Transverse colon (tissue), 4 donors: Measurements from ENCODE around the gene IGSF21. TPM values are rescaled to one million over a fixed set of nuclear protein-coding genes. Genes with fewer than 3 reads are reported as not detected.

Source experiments
- DNase-seq: peaks from one replicate; pipeline ENCODE4 v3.0.0-alpha.2; 2019
- H3K27ac ChIP-seq, 4 donors: fragments of 200-600 bp; sonication (generic); 2 replicates each; pipeline ENCODE4 v1.5.1; 2016 to 2018; ENCODE audit warnings: inconsistent platforms in 4 of 4
- H3K27me3 ChIP-seq: fragments of 200-600 bp; sonication (generic); 2 replicates; pipeline ENCODE4 v1.5.1; 2017; ENCODE audit warnings: inconsistent platforms
- H3K36me3 ChIP-seq, 4 donors: fragments of 200-600 bp; sonication (generic); 2 replicates each; pipeline ENCODE4 v1.5.1; 2017 to 2019; ENCODE audit warnings: inconsistent platforms in 4 of 4
- H3K4me1 ChIP-seq, 4 donors: fragments of 200-600 bp; sonication (generic); 2 replicates each; pipeline ENCODE4 v1.5.1; 2017 to 2020; ENCODE audit warnings: inconsistent platforms in 4 of 4
- H3K4me3 ChIP-seq, 4 donors: fragments of 200-600 bp; sonication (generic); 1 replicate in 1 of 4; 2 replicates in 3 of 4; pipeline versions ENCODE4 v1.5.1 to v1.6.1; 2017 to 2019; ENCODE audit warnings: inconsistent platforms in 4 of 4
- H3K9me3 ChIP-seq, 2 donors: fragments of 200-600 bp; sonication (generic); 2 replicates each; pipeline ENCODE4 v1.5.1; 2017 to 2019; ENCODE audit warnings: inconsistent platforms in 2 of 2
- EP300 ChIP-seq: sonication (generic); formaldehyde crosslinking; IDR thresholded peaks from one replicate; pipeline ENCODE4 v1.6.1; 2017; ENCODE audit warnings: antibody characterized with exemption, low read depth
- POLR2A ChIP-seq: fragments of 450-650 bp; IDR thresholded peaks from one replicate; pipeline ENCODE4 v1.6.1; 2016; ENCODE audit warnings: antibody characterized with exemption, mild to moderate bottlenecking, moderate library complexity
- POLR2AphosphoS5 ChIP-seq, 3 donors: sonication (generic); formaldehyde crosslinking; IDR thresholded peaks; one replicate each; pipeline ENCODE4 v1.6.1; 2016; ENCODE audit warnings: antibody characterized with exemption in 3 of 3
- WGBS, 2 donors: methylation state at CpG; one replicate each; pipeline ENCODE4 v1.1.5; 2018; ENCODE audit warnings: low coverage in 1 of 2; 5-methylcytosine and 5-hydroxymethylcytosine counted together
- in situ Hi-C, 4 donors: fragments of 200-750 bp; cut with MboI; loops; one replicate each; pipeline versions ENCODE4 v1.15.0 to v1.15.1; 2017; ENCODE audit warnings: low sequenced_read_pairs in 3 of 4, low pct_ligation_motif_present in 1 of 4, low pct_unique_long_range_greater_than_20kb in 1 of 4
- intact Hi-C: fragments of 100-400 bp; cut with DNase I; formaldehyde crosslinking; loops from one replicate; pipeline ENCODE4 v1.15.1; 2023; ENCODE audit warnings: low total_unique reads
- total RNA-seq, 4 donors: library from RNA; depleted of rRNA; stranded (reverse); fragments of >200 nt; gene quantifications; one replicate each; pipeline ENCODE4 v1.1.0, GENCODE V29; 2016
- TF ChIP-seq, protein P1 (sequence below), 5 experiments: fragments of 200-600 bp in 3 of 5; fragments of 450-650 bp in 2 of 5; sonication (generic) in 3 of 5; IDR thresholded peaks; 1 replicate in 2 of 5; 2 replicates in 3 of 5; pipeline ENCODE4 v1.5.1; 2016 to 2017; ENCODE audit warnings: antibody characterized with exemption in 5 of 5, inconsistent platforms in 3 of 5, mild to moderate bottlenecking in 2 of 5, moderate library complexity in 1 of 5

IGSF21 gene
- total RNA-seq, 4 donors from 2014 or later: 1.1 to 6.8 (median 1.6) TPM; not detected in 1

GRCh38 chr1:18384471-18384870 lies 276.9 kb downstream of the IGSF21 start:
- Histone ChIP-seq H3K36me3 (no peaks in the 10 kb centered on the region), H3K27me3 (peaks cover 4% of the 10 kb centered on the region), H3K27ac (no peak overlapping the region), H3K4me3 (no peak overlapping the region), H3K4me1 (peaks cover 0 to 6% (median 0%) of the 10 kb centered on the region in 4 donors), H3K9me3 (no peaks in the 10 kb centered on the region)
- DNase-seq: no peak
- in situ Hi-C loops (no loop called here), intact Hi-C loops (no loop called here)
- 15 to 26% methylated on average over 2 of the region's 2 CpGs for WGBS, 2 donors
- TF ChIP-seq POLR2AphosphoS5 (IDR thresholded peaks at IDR 0.05) (no peak), POLR2A (no peak), EP300 (no peak)
- TF ChIP-seq, protein P1, sequence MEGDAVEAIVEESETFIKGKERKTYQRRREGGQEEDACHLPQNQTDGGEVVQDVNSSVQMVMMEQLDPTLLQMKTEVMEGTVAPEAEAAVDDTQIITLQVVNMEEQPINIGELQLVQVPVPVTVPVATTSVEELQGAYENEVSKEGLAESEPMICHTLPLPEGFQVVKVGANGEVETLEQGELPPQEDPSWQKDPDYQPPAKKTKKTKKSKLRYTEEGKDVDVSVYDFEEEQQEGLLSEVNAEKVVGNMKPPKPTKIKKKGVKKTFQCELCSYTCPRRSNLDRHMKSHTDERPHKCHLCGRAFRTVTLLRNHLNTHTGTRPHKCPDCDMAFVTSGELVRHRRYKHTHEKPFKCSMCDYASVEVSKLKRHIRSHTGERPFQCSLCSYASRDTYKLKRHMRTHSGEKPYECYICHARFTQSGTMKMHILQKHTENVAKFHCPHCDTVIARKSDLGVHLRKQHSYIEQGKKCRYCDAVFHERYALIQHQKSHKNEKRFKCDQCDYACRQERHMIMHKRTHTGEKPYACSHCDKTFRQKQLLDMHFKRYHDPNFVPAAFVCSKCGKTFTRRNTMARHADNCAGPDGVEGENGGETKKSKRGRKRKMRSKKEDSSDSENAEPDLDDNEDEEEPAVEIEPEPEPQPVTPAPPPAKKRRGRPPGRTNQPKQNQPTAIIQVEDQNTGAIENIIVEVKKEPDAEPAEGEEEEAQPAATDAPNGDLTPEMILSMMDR (IDR thresholded peaks at IDR 0.05): no peak

DNA sequence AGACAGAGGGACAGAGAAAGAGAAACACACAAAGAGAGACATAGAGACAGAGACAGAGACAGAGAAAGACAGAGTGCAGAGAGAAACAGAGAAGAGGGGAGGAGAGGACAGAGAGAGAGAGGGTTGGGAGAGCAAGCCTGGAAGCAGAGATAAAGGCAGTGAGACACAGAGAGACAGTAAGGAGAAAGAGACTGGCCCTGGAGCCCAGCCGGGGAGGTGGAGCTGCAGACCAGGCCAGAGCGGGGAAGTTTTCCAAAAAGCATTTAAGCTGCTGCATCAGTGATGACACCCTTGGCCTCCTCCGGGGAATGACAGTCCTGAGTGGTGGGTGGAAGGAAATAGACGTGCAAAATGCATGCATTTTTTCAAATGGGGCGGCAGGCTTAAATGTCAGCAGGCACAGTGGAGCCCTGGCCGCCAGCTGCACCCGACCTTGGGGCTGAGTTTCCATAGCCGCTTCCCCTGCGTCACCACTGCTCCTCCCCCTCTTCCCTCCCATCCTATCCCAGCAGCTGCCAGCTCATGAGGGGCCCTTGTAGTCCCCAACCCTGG lies 277.7 kb downstream of the IGSF21 start:
- no peaks in the 10 kb centered on the region for H3K36me3 ChIP-seq
- intact Hi-C loops (no loop called here), in situ Hi-C loops (no loop called here)
- peaks cover 4% of the 10 kb centered on the region for H3K27me3 ChIP-seq
- no peak for DNase-seq
- H3K4me1 ChIP-seq: peaks cover 0 to 6% (median 0%) of the 10 kb centered on the region in 4 donors
- WGBS, 2 donors: 42% methylated on average over 9 of the region's 9 CpGs; no CpG with 5 or more reads in 1 of the 2 donors
- no peak overlapping the region for H3K27ac ChIP-seq
- H3K9me3 ChIP-seq: no peaks in the 10 kb centered on the region
- no peak overlapping the region for H3K4me3 ChIP-seq
- TF ChIP-seq, protein P1 (IDR thresholded peaks at IDR 0.05): no peak
- no peak for TF ChIP-seq POLR2AphosphoS5 (IDR thresholded peaks at IDR 0.05)
- no peak for TF ChIP-seq POLR2A
- TF ChIP-seq EP300: no peak

- H3K27me3 ChIP-seq: peaks cover 4% of the 10 kb centered on the region
- H3K9me3 ChIP-seq: no peaks in the 10 kb centered on the region
- TF ChIP-seq, protein P1 (IDR thresholded peaks at IDR 0.05): no peak
- no peak for TF ChIP-seq POLR2AphosphoS5 (IDR thresholded peaks at IDR 0.05)
- TF ChIP-seq POLR2A: no peak
- no peak for TF ChIP-seq EP300
- in situ Hi-C loops: no loop called here
- H3K36me3 ChIP-seq: no peaks in the 10 kb centered on the region
- intact Hi-C loops: no loop called here
- H3K4me1 ChIP-seq: peaks cover 0 to 6% (median 0%) of the 10 kb centered on the region in 4 donors
- no peak overlapping the region for H3K27ac ChIP-seq
- WGBS, 2 donors: 81% methylated on average over 5 of the region's 5 CpGs; no CpG with 5 or more reads in 1 of the 2 donors
- no peak for DNase-seq
- no peak overlapping the region for H3K4me3 ChIP-seq
These were observed 279.0 kb downstream of the IGSF21 start for GRCh38 chr1:18386591-18386990.

- no peak for TF ChIP-seq EP300
- TF ChIP-seq POLR2AphosphoS5 (IDR thresholded peaks at IDR 0.05): no peak
- TF ChIP-seq, protein P1 (IDR thresholded peaks at IDR 0.05): no peak
- no peak for TF ChIP-seq POLR2A
- intact Hi-C loops: no loop called here
- H3K36me3 ChIP-seq: no peaks in the 10 kb centered on the region
- in situ Hi-C loops: no loop called here
- no peaks in the 10 kb centered on the region for H3K9me3 ChIP-seq
- peaks cover 4% of the 10 kb centered on the region for H3K27me3 ChIP-seq
- WGBS, 2 donors: 60 to 90% methylated on average over 1 to 6 of the region's 6 CpGs
- H3K4me3 ChIP-seq: no peak overlapping the region
- peaks cover 0 to 6% (median 0%) of the 10 kb centered on the region in 4 donors for H3K4me1 ChIP-seq
- no peak overlapping the region for H3K27ac ChIP-seq
- no peak for DNase-seq
These were observed 279.7 kb downstream of the IGSF21 start for GRCh38 chr1:18387307-18387706.
